ENCODE measurements around the gene STX18. TPM values are rescaled to one million over a fixed set of nuclear protein-coding genes. Genes with fewer than 3 reads are reported as not detected.
"Not testable (repeated sequence)": the region's sequence is repeated elsewhere in the genome, so short reads cannot be mapped to it uniquely, and the experiment has no call there.

STX18 gene
- total RNA-seq, 4 donors from 2014 or later = 16.1 to 41.9 (median 20.5) TPM

DNA sequence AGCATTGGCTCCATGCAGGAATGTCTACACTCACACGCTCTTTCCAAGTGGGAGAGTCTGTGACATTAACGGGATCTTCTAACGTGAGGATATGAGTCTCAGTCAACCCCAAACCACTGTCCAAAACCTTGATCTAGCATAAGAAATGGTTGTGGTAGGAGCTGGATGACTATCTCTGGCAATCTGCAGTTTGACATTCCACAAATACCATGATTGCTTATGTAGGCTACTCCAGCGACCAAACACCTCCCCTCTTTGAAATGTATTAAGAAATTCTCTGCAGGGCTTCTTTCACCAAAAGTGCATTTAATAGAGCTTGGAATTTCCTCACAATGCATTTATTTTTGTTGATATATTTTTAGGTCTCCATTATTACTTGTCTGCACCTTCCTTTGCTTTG lies 14.1 kb upstream of the STX18 start:
- Histone ChIP-seq H3K36me3 (peaks cover 6% of the 10 kb centered on the region), H3K9me3 (no peaks in the 10 kb centered on the region), H3K4me1 (no peaks in the 10 kb centered on the region), H3K4me3 (no peak overlapping the region), H3K27ac (no peak overlapping the region), H3K27me3 (no peaks in the 10 kb centered on the region)
- WGBS = 85% methylated on average over 4 of the region's 4 CpGs
- no peak for DNase-seq (ENCODE audit: low spot score in 2 of 2)
- TF ChIP-seq POLR2AphosphoS5 (IDR thresholded peaks at IDR 0.05) (no peak), EP300 (IDR thresholded peaks at IDR 0.05) (no peak), POLR2A (IDR thresholded peaks at IDR 0.05) (no peak)
- TF ChIP-seq, protein P1, sequence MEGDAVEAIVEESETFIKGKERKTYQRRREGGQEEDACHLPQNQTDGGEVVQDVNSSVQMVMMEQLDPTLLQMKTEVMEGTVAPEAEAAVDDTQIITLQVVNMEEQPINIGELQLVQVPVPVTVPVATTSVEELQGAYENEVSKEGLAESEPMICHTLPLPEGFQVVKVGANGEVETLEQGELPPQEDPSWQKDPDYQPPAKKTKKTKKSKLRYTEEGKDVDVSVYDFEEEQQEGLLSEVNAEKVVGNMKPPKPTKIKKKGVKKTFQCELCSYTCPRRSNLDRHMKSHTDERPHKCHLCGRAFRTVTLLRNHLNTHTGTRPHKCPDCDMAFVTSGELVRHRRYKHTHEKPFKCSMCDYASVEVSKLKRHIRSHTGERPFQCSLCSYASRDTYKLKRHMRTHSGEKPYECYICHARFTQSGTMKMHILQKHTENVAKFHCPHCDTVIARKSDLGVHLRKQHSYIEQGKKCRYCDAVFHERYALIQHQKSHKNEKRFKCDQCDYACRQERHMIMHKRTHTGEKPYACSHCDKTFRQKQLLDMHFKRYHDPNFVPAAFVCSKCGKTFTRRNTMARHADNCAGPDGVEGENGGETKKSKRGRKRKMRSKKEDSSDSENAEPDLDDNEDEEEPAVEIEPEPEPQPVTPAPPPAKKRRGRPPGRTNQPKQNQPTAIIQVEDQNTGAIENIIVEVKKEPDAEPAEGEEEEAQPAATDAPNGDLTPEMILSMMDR (IDR thresholded peaks at IDR 0.05) = no peak

DNA sequence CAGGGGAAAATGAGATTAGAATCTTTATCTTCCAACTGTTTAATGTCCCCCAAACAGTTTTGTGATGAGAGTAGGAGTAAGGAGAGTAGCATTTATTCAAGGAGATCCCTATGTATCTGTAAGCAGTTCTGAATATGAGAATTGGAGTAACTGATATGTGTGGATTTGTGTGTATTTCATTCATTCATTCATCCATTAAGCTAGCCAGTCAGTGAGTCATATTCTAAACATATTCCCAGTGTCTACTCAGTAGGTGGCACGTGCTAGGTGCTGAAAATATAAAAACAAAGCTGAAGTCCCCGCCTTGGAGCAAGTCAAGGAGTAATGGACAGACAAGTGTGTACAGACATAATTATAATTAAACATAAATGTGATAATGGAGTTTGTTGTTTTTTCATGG lies 12.4 kb upstream of the STX18 start:
- H3K9me3 ChIP-seq = no peaks in the 10 kb centered on the region
- H3K4me3 ChIP-seq = no peak overlapping the region
- H3K4me1 ChIP-seq = no peaks in the 10 kb centered on the region
- H3K27ac ChIP-seq = no peak overlapping the region
- no peak for DNase-seq (ENCODE audit: low spot score in 2 of 2)
- peaks cover 16% of the 10 kb centered on the region for H3K36me3 ChIP-seq
- no peak for TF ChIP-seq POLR2A (IDR thresholded peaks at IDR 0.05)
- TF ChIP-seq EP300 (IDR thresholded peaks at IDR 0.05) = no peak
- TF ChIP-seq POLR2AphosphoS5 (IDR thresholded peaks at IDR 0.05) = no peak
- TF ChIP-seq, protein P1 (IDR thresholded peaks at IDR 0.05) = no peak
- 83% methylated on average over 2 of the region's 2 CpGs for WGBS
- H3K27me3 ChIP-seq = no peaks in the 10 kb centered on the region

DNA sequence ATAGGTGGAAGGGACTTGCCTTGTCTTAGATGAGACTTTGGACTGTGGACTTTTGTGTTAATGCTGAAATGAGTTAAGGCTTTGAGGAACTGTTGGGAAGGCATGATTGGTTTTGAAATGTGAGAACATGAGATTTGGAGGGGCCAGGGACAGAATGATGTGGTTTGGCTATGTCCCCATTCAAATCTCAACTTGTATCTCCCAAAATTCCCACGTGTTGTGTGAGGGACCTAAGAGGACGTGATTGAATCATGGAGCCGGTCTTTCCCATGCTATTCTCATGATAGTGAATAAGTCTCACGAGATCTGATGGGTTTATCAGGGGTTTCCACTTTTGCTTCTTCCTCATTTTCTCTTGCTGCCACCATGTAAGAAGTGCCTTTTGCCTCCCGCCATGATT lies 10.2 kb upstream of the STX18 start:
- DNase-seq (ENCODE audit: low spot score in 2 of 2) = not testable (repeated sequence)

DNA sequence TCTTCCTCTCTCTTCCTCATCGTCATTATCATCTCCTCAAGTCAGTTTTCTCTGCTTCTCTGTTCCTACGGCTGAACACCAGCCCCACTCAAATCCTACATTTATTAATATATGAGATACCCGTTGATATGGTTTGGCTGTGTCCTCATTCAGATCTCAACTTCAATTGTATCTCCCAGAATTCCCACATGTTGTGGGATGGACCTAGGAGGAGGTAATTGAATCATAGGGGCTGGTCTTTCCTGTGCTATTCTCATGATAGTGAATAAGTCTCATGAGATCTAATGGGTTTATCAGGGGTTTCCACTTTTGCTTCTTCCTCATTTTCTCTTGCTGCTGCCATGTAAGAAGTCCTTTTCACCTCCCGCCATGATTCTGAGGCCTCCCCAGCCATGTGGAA lies 8.3 kb upstream of the STX18 start:
- H3K27ac ChIP-seq; H3K4me1 ChIP-seq; H3K27me3 ChIP-seq; H3K9me3 ChIP-seq; DNase-seq (ENCODE audit: low spot score in 2 of 2); H3K4me3 ChIP-seq: not testable (repeated sequence)
- H3K36me3 ChIP-seq = peaks cover 37% of the 10 kb centered on the region
- 73% methylated on average over 4 of the region's 4 CpGs for WGBS

More for the DNA sequence above, 10.2 kb upstream of the STX18 start:
- H3K36me3 ChIP-seq = peaks cover 32% of the 10 kb centered on the region
- H3K27me3 ChIP-seq, H3K4me3 ChIP-seq, H3K9me3 ChIP-seq, H3K4me1 ChIP-seq, H3K27ac ChIP-seq: not testable (repeated sequence)
- 88% methylated on average over 5 of the region's 5 CpGs for WGBS

DNA sequence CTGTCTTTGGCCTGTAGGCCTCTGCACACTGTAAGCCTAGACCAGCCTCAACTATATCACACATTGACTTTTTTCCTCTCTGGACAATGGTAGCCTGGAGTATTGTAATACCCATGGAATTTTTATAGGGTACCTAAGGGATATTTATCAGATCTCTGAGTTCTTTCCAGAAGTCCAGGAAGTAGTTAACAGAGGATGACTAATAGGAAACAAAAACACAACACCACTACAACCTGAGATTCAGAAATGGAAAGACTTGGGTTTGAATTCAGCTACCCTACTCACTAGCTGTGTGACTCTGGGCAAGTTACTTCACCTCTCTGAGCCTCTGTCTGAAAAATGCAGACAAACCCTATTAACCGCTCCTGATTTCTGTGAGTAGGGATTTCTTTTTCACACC lies 7.7 kb upstream of the STX18 start:
- H3K27ac ChIP-seq = no peak overlapping the region
- H3K27me3 ChIP-seq = no peaks in the 10 kb centered on the region
- H3K4me3 ChIP-seq = no peak overlapping the region
- no peaks in the 10 kb centered on the region for H3K4me1 ChIP-seq
- H3K36me3 ChIP-seq = peaks cover 37% of the 10 kb centered on the region
- DNase-seq (ENCODE audit: low spot score in 2 of 2) = no peak
- 83% methylated on average over 1 of the region's 1 CpG for WGBS
- TF ChIP-seq POLR2AphosphoS5 (IDR thresholded peaks at IDR 0.05) = no peak
- no peak for TF ChIP-seq POLR2A (IDR thresholded peaks at IDR 0.05)
- TF ChIP-seq, protein P1 (IDR thresholded peaks at IDR 0.05) = no peak
- TF ChIP-seq EP300 (IDR thresholded peaks at IDR 0.05) = no peak
- no peaks in the 10 kb centered on the region for H3K9me3 ChIP-seq

DNA sequence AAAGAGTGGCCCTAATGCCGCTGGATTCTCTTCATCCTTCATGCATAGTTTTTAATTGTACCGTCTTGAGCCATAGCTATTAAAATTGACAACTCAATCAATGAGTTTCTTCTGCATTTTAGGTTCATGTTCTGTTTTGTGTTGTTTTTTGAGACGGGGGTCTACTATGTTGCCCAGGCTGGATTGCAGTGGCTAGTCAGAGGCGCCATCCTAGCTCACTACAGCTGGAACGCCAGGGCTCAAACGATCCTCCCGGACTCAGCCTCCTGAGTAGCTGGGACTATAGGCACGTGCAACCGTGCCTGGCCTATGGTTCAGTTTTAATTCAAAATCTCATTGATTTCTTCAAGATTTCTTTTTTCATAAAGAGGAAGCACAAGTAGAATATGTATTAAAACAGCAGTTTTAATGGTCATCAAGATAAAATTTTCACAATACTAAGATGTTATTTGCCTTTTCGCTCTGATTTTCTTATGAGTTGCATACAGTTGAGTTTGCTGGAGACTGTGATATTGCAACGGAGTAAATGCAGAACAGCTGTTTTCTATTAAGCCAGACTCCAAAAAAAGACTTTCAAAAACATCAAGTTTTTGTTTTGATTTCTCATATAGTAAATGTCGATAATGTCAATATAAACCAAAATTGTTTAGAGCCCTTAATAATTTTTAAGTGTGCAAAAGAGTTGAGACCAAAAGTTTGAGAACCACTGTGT lies 1.1 kb upstream of the STX18 start:
- H3K4me3 ChIP-seq = peak overlapping the region; percentile 97
- TF ChIP-seq POLR2A (IDR thresholded peaks at IDR 0.05) = no peak
- TF ChIP-seq, protein P1 (IDR thresholded peaks at IDR 0.05) = no peak
- peaks cover 35% of the 10 kb centered on the region for H3K4me1 ChIP-seq
- no peak for DNase-seq (ENCODE audit: low spot score in 2 of 2)
- no peaks in the 10 kb centered on the region for H3K9me3 ChIP-seq
- H3K36me3 ChIP-seq = peaks cover 11% of the 10 kb centered on the region
- H3K27ac ChIP-seq = no peak overlapping the region
- no peaks in the 10 kb centered on the region for H3K27me3 ChIP-seq
- WGBS = 22% methylated on average over 12 of the region's 12 CpGs

Data from suprapubic skin (tissue), 4 donors.